ENCODE results near the gene PDE2A. TPM values are rescaled to one million over a fixed set of nuclear protein-coding genes. Genes with fewer than 3 reads are reported as not detected.

The PDE2A gene
- total and polyA plus RNA-seq, 2 of the 4 experiments (the other 2 are of a cell fraction): 0.02 TPM; not detected in 1

GRCh38 chr11:72588421-72589410 is 85.5 kb downstream of the PDE2A start:
- in situ Hi-C loops (cut with MboI; ENCODE audit: low sequenced_read_pairs): loop anchor here (5.0 to 10.0 kb wide), 2 partner anchors 56 to 94 kb away; no protein-coding TSS in a partner anchor
- no peak overlapping the region for H2BK5ac ChIP-seq (ENCODE audit: low read depth, low read length, poor library complexity, severe bottlenecking)
- POLR2A ChIA-PET (ENCODE audit: unreplicated experiment): no interaction called here
- no peak overlapping the region for H2AK9ac ChIP-seq (replicated peaks; ENCODE audit: low read depth, low read length, poor library complexity)
- no peaks in the 10 kb centered on the region for H3K36me3 ChIP-seq (ENCODE audit: control insufficient read depth, insufficient read depth, low read length)
- H3K27ac ChIP-seq (ENCODE audit: insufficient read depth, low read length): no peak overlapping the region
- H3K18ac ChIP-seq (ENCODE audit: low read depth, low read length): no peak overlapping the region
- no peak for ATAC-seq (ENCODE audit: low read depth)
- no peak overlapping the region for H3K4me2 ChIP-seq (ENCODE audit: low read depth, low read length)
- H2BK120ac ChIP-seq (ENCODE audit: low read depth, low read length): no peak overlapping the region
- H3K14ac ChIP-seq (replicated peaks; ENCODE audit: low read depth, low read length): no peak overlapping the region
- H3K9me1 ChIP-seq (ENCODE audit: insufficient read depth, low read length): no peaks in the 10 kb centered on the region
- H3K27me3 ChIP-seq (ENCODE audit: control insufficient read depth, insufficient read depth, low read length): peaks cover 98% of the 10 kb centered on the region
- H4K20me1 ChIP-seq (ENCODE audit: insufficient read depth, low read length): peaks cover 9% of the 10 kb centered on the region; the same call in 1 of the 2 replicates
- WGBS, 2 experiments (ENCODE audit: extremely low coverage in 2 of 2, insufficient read length in 1 of 2): 33% methylated on average over 1 of the region's 7 CpGs; no CpG with 5 or more reads in 1 of the 2 experiments
- intact Hi-C loops (cut with micrococcal nuclease): no loop called here
- H3K79me1 ChIP-seq (ENCODE audit: low read depth in 1 of 2, low read length in 2 of 2): no peaks in the 10 kb centered on the region
- H2AFZ ChIP-seq (replicated peaks; ENCODE audit: low read length, poor library complexity): no peak overlapping the region
- no peak overlapping the region for H4K91ac ChIP-seq (ENCODE audit: insufficient read depth, low read depth, low read length)
- H2BK20ac ChIP-seq (ENCODE audit: low read depth, low read length): no peak overlapping the region
- no peak overlapping the region for H3K9ac ChIP-seq (ENCODE audit: low read depth, low read length)
- H3K56ac ChIP-seq (ENCODE audit: extremely low read depth, insufficient read depth, low read length): no peak overlapping the region
- DNase-seq: no peak
- dilution Hi-C loops (cut with HindIII; ENCODE audit: low sequenced_read_pairs, unreplicated experiment): no loop called here
- H3K4me1 ChIP-seq (ENCODE audit: control insufficient read depth, insufficient read depth, low read length): no peaks in the 10 kb centered on the region; the same call in 1 of the 2 replicates
- H2BK15ac ChIP-seq (ENCODE audit: low read depth, low read length): no peak overlapping the region
- H3K9me3 ChIP-seq (ENCODE audit: control insufficient read depth, insufficient read depth, low read length): peaks cover 3% of the 10 kb centered on the region; the same call in 1 of the 2 replicates
- BruUV-seq (replicated peaks): no TSS peak
- no peak overlapping the region for H2AK5ac ChIP-seq (ENCODE audit: low read depth, low read length)
- CTCF ChIA-PET: interaction anchor here (0.7 kb wide), 1 partner anchor 11 kb away, joined by 3 read pairs; no protein-coding TSS in a partner anchor
- H3K4ac ChIP-seq (ENCODE audit: low read depth, low read length): no peak overlapping the region
- H3K4me3 ChIP-seq (ENCODE audit: insufficient read depth, low read depth, low read length): no peak overlapping the region
- no peak overlapping the region for H4K5ac ChIP-seq (ENCODE audit: low read depth, low read length)
- no peak overlapping the region for H3K23ac ChIP-seq (ENCODE audit: low read depth, low read length)
- H4K8ac ChIP-seq (ENCODE audit: low read depth in 2 of 2, low read length in 2 of 2): no peak overlapping the region
- no peak for TF ChIP-seq NFE2L2 (IDR thresholded peaks at IDR 0.05; ENCODE audit: low read depth, low read length)
- no peak for TF ChIP-seq RAD21 (IDR thresholded peaks at IDR 0.05; ENCODE audit: low read length)
- TF ChIP-seq FOS (IDR thresholded peaks at IDR 0.05; ENCODE audit: low read depth, low read length): no peak
- no peak for TF ChIP-seq BHLHE40 (IDR thresholded peaks at IDR 0.05; ENCODE audit: low read depth, low read length)
- no peak for TF ChIP-seq USF2 (IDR thresholded peaks at IDR 0.05; ENCODE audit: low read depth, low read length)
- TF ChIP-seq, protein P1, sequence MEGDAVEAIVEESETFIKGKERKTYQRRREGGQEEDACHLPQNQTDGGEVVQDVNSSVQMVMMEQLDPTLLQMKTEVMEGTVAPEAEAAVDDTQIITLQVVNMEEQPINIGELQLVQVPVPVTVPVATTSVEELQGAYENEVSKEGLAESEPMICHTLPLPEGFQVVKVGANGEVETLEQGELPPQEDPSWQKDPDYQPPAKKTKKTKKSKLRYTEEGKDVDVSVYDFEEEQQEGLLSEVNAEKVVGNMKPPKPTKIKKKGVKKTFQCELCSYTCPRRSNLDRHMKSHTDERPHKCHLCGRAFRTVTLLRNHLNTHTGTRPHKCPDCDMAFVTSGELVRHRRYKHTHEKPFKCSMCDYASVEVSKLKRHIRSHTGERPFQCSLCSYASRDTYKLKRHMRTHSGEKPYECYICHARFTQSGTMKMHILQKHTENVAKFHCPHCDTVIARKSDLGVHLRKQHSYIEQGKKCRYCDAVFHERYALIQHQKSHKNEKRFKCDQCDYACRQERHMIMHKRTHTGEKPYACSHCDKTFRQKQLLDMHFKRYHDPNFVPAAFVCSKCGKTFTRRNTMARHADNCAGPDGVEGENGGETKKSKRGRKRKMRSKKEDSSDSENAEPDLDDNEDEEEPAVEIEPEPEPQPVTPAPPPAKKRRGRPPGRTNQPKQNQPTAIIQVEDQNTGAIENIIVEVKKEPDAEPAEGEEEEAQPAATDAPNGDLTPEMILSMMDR (conservative IDR thresholded peaks at IDR 0.05; ENCODE audit: low read depth, low read length): no peak
- TF ChIP-seq RCOR1 (IDR thresholded peaks at IDR 0.05; ENCODE audit: insufficient replicate concordance, low read length): no peak
- TF ChIP-seq MXI1 (IDR thresholded peaks at IDR 0.05; ENCODE audit: borderline replicate concordance, low read depth, low read length): no peak
- no peak for TF ChIP-seq MAZ (IDR thresholded peaks at IDR 0.05; ENCODE audit: borderline replicate concordance, low read depth, low read length)
- TF ChIP-seq MAFK (IDR thresholded peaks at IDR 0.05; ENCODE audit: low read depth, low read length): no peak
- TF ChIP-seq CEBPB (IDR thresholded peaks at IDR 0.05; ENCODE audit: low read depth, low read length): no peak
- TF ChIP-seq RFX5 (IDR thresholded peaks at IDR 0.05; ENCODE audit: low read depth, low read length): no peak
- TF ChIP-seq CHD1 (IDR thresholded peaks at IDR 0.05; ENCODE audit: low read depth, low read length): no peak
- TF ChIP-seq SMC3 (IDR thresholded peaks at IDR 0.05; ENCODE audit: low read depth, low read length): no peak
- TF ChIP-seq POLR2A (IDR thresholded peaks at IDR 0.05; ENCODE audit: low read depth, low read length): no peak

All from IMR-90 (cell line).